HepG2 (cell line): ENCODE data around the gene SLC34A2.

Experiments used
- TCF7 ChIP-seq: sonication (generic); IDR thresholded peaks from 2 replicates; pipeline ENCODE4 v1.6.1; 2016; ENCODE audit warnings: antibody characterized with exemption, low read depth
- ZNF570 ChIP-seq: sonication (generic); formaldehyde crosslinking; IDR thresholded peaks from 2 replicates; pipeline ENCODE4 v1.4.0; 2020; ENCODE audit warnings: mild to moderate bottlenecking, missing genetic modification reagents, borderline replicate concordance
- ZNF674 ChIP-seq: sonication (generic); formaldehyde crosslinking; IDR thresholded peaks from 2 replicates; pipeline ENCODE4 v1.5.0; 2020; ENCODE audit warnings: low read depth, mild to moderate bottlenecking, missing genetic modification reagents
- TF ChIP-seq, protein P1 (sequence below): sonication (generic); formaldehyde crosslinking; IDR thresholded peaks from 2 replicates; pipeline ENCODE4 v1.9.0; 2021; ENCODE audit warnings: missing genetic modification reagents, borderline replicate concordance
- TF ChIP-seq, protein P2 (sequence below): sonication (generic); formaldehyde crosslinking; IDR thresholded peaks from 2 replicates; pipeline ENCODE4 v1.4.0; 2020; ENCODE audit warnings: missing genetic modification reagents

DNA sequence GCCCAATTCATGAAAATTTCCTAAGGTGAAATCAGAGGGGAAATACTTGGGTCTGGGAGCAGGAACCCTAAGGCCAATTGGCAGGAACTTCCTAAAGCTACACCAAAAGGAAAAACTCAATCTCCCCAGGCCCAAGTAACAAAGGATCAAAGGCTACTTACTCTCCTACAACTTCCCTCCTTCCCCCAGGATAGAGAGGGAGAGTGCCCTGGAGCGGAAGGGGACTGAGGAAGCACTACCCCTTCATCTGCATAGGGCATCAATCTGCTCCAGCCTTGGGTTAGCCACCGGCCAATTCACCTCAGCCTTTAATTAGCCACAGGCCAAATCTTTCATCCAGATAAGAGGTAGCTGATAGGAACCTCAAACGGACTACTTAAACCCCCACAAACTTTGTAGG is 55.0 kb downstream of the SLC34A2 start:
- TF ChIP-seq ZNF674 (CRISPR knock-in tag) (no peak), ZNF570 (CRISPR knock-in tag) (no peak), TCF7 (no peak)
- TF ChIP-seq, protein P1, sequence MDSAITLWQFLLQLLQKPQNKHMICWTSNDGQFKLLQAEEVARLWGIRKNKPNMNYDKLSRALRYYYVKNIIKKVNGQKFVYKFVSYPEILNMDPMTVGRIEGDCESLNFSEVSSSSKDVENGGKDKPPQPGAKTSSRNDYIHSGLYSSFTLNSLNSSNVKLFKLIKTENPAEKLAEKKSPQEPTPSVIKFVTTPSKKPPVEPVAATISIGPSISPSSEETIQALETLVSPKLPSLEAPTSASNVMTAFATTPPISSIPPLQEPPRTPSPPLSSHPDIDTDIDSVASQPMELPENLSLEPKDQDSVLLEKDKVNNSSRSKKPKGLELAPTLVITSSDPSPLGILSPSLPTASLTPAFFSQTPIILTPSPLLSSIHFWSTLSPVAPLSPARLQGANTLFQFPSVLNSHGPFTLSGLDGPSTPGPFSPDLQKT (CRISPR knock-in tag), result no peak
- TF ChIP-seq, protein P2, sequence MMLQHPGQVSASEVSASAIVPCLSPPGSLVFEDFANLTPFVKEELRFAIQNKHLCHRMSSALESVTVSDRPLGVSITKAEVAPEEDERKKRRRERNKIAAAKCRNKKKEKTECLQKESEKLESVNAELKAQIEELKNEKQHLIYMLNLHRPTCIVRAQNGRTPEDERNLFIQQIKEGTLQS, result no peak
